ENCODE measurements around the gene ADGRL3.

DNA sequence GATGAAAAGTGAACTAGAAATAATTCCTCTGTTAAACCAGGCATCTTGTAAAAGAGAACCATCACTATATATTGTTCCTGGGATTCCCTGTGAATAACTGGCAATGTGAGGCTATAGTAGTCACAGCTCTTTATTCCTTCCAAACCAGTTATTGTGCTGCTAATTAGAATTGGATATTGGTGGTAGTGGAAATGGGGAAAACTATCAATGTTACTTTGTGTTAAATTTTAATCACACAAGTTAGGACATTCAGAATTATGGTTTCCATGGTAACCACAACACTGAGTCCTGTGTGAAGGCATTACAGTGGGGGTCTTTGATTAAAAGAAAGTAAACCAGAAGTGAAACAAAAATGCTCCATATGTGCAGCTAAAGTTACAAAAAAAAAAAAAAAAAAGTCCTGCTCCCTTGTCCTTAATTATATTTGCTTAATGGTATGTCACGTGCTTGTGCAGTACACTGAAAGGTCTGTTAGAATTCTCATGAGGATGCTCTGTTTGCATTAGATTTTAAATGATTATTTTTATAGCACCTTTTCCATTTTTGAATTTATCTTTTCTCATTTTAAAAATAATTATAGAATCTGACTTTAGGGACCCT is 200.4 kb downstream of the ADGRL3 start:
- TF ChIP-seq, protein P1, sequence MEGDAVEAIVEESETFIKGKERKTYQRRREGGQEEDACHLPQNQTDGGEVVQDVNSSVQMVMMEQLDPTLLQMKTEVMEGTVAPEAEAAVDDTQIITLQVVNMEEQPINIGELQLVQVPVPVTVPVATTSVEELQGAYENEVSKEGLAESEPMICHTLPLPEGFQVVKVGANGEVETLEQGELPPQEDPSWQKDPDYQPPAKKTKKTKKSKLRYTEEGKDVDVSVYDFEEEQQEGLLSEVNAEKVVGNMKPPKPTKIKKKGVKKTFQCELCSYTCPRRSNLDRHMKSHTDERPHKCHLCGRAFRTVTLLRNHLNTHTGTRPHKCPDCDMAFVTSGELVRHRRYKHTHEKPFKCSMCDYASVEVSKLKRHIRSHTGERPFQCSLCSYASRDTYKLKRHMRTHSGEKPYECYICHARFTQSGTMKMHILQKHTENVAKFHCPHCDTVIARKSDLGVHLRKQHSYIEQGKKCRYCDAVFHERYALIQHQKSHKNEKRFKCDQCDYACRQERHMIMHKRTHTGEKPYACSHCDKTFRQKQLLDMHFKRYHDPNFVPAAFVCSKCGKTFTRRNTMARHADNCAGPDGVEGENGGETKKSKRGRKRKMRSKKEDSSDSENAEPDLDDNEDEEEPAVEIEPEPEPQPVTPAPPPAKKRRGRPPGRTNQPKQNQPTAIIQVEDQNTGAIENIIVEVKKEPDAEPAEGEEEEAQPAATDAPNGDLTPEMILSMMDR (conservative IDR thresholded peaks at IDR 0.05 in 1 of 2, IDR thresholded peaks at IDR 0.05 in 1 of 2; ENCODE audit: low read depth in 1 of 2, low read length in 2 of 2), result no peak
- no peak for TF ChIP-seq EZH2 (IDR thresholded peaks at IDR 0.05; ENCODE audit: low read length, missing control alignments)
